IMR-90 (cell line): Measurements from ENCODE around the gene CAP2. TPM values are rescaled to one million over a fixed set of nuclear protein-coding genes. Genes with fewer than 3 reads are reported as not detected.
"Not testable (repeated sequence)": the region's sequence is repeated elsewhere in the genome, so short reads cannot be mapped to it uniquely, and the experiment has no call there.

Source experiments
- ATAC-seq: fragments of 200-7000 bp; cut with Tn5 transposase; 2 replicates; pipeline ENCODE4 v1.9.1; 2020; ENCODE audit warnings: low read depth, mild to moderate bottlenecking, moderate library complexity
- BruUV-seq: library from RNA; stranded (reverse); fragments of 400-500 nt; replicated peaks from 2 replicates; lab custom pipeline; 2021; lab: Mats Ljungman, UMichigan
- CTCF ChIA-PET: fragments of 300-600 bp; formaldehyde crosslinking; extraction: SDS; loops from one replicate; lab custom pipeline; 2021; ENCODE audit warnings: antibody characterized with exemption; lab: Yijun Ruan, JAX
- POLR2A ChIA-PET: fragments of 300-600 bp; sonication (Branson Sonifier 250); formaldehyde crosslinking; loops from one replicate; lab custom pipeline; 2022; ENCODE audit warnings: antibody characterized with exemption; ENCODE audit not compliant: unreplicated experiment; lab: Charles Lee
- DNase-seq: peaks from one replicate; pipeline ENCODE4 v3.0.0; 2013
- H2AFZ ChIP-seq: replicated peaks from 2 replicates; pipeline ENCODE3; 2013; ENCODE audit warnings: low read length, mild to moderate bottlenecking; ENCODE audit not compliant: poor library complexity
- H2AK5ac ChIP-seq: 2 replicates; pipeline ENCODE4 v1.6.1; 2013; ENCODE audit warnings: low read depth, low read length, inconsistent platforms
- H2AK9ac ChIP-seq: replicated peaks from 2 replicates; pipeline ENCODE3; 2013; ENCODE audit warnings: mild to moderate bottlenecking, low read depth, low read length, moderate library complexity; ENCODE audit not compliant: poor library complexity
- H2BK120ac ChIP-seq: 2 replicates; pipeline ENCODE4 v1.6.1; 2013; ENCODE audit warnings: low read depth, low read length, inconsistent platforms
- H2BK15ac ChIP-seq: 3 replicates; pipeline ENCODE4 v1.6.1; 2013; ENCODE audit warnings: low read depth, low read length, inconsistent platforms
- H2BK20ac ChIP-seq: 2 replicates; pipeline ENCODE4 v1.6.1; 2013; ENCODE audit warnings: low read depth, mild to moderate bottlenecking, inconsistent platforms, low read length, moderate library complexity
- H2BK5ac ChIP-seq: 2 replicates; pipeline ENCODE4 v1.6.1; 2013; ENCODE audit warnings: mild to moderate bottlenecking, low read depth, low read length, inconsistent platforms; ENCODE audit not compliant: poor library complexity, severe bottlenecking
- H3K14ac ChIP-seq: replicated peaks from 2 replicates; pipeline ENCODE4 v1.6.1; 2013; ENCODE audit warnings: low read depth, low read length, inconsistent platforms
- H3K18ac ChIP-seq: 2 replicates; pipeline ENCODE4 v1.6.1; 2013; ENCODE audit warnings: low read depth, low read length, control low read depth
- H3K23ac ChIP-seq: 2 replicates; pipeline ENCODE4 v1.6.1; 2013; ENCODE audit warnings: low read depth, low read length, inconsistent platforms
- H3K27ac ChIP-seq: 2 replicates; pipeline ENCODE4 v1.5.1; 2013; ENCODE audit warnings: mild to moderate bottlenecking, control low read depth, low read length; ENCODE audit not compliant: insufficient read depth
- H3K27me3 ChIP-seq: 2 replicates; pipeline ENCODE4 v1.6.1; 2013; ENCODE audit warnings: low read length; ENCODE audit not compliant: control insufficient read depth, insufficient read depth
- H3K36me3 ChIP-seq: 2 replicates; pipeline ENCODE4 v1.6.1; 2013; ENCODE audit warnings: low read length, mixed read lengths; ENCODE audit not compliant: control insufficient read depth, insufficient read depth
- H3K4ac ChIP-seq: 2 replicates; pipeline ENCODE4 v1.6.1; 2013; ENCODE audit warnings: low read depth, low read length, inconsistent platforms
- H3K4me1 ChIP-seq: 2 replicates; pipeline ENCODE4 v1.6.1; 2013; ENCODE audit warnings: low read length, mixed read lengths; ENCODE audit not compliant: control insufficient read depth, insufficient read depth
- H3K4me2 ChIP-seq: 2 replicates; pipeline ENCODE4 v1.6.1; 2013; ENCODE audit warnings: low read depth, mild to moderate bottlenecking, control low read depth, low read length, moderate library complexity
- H3K4me3 ChIP-seq: 2 replicates; pipeline ENCODE4 v1.5.1; 2013; ENCODE audit warnings: low read depth, mild to moderate bottlenecking, control low read depth, low read length, moderate library complexity; ENCODE audit not compliant: insufficient read depth
- H3K56ac ChIP-seq: 2 replicates; pipeline ENCODE4 v1.6.1; 2013; ENCODE audit warnings: low read length, inconsistent platforms; ENCODE audit not compliant: insufficient read depth; ENCODE audit errors: extremely low read depth
- H3K79me1 ChIP-seq, 2 experiments: 2 replicates each; pipeline ENCODE4 v1.6.1; 2013; ENCODE audit warnings: low read length in 2 of 2, inconsistent platforms in 1 of 2, low read depth in 1 of 2
- H3K9ac ChIP-seq: 2 replicates; pipeline ENCODE4 v1.6.1; 2013; ENCODE audit warnings: low read depth, low read length, control low read depth
- H3K9me1 ChIP-seq: 2 replicates; pipeline ENCODE4 v1.6.1; 2013; ENCODE audit warnings: low read length, inconsistent platforms; ENCODE audit not compliant: insufficient read depth
- H3K9me3 ChIP-seq: 2 replicates; pipeline ENCODE4 v1.6.1; 2013; ENCODE audit warnings: low read length; ENCODE audit not compliant: control insufficient read depth, insufficient read depth
- H4K20me1 ChIP-seq: 2 replicates; pipeline ENCODE4 v1.6.1; 2013; ENCODE audit warnings: low read length, inconsistent platforms; ENCODE audit not compliant: insufficient read depth
- H4K5ac ChIP-seq: 2 replicates; pipeline ENCODE4 v1.6.1; 2013; ENCODE audit warnings: mild to moderate bottlenecking, low read depth, low read length, control low read depth
- H4K8ac ChIP-seq, 2 experiments: 2 replicates each; pipeline ENCODE4 v1.6.1; 2013; ENCODE audit warnings: low read depth in 2 of 2, low read length in 2 of 2, control low read depth in 1 of 2, inconsistent platforms in 1 of 2
- H4K91ac ChIP-seq: 2 replicates; pipeline ENCODE4 v1.6.1; 2013; ENCODE audit warnings: low read depth, low read length, inconsistent platforms; ENCODE audit not compliant: insufficient read depth
- WGBS, 2 experiments: methylation state at CpG; one replicate each; pipeline versions ENCODE4 v1.1.5 to v1.1.7; 2013; ENCODE audit warnings: missing lambda C conversion rate in 2 of 2; ENCODE audit not compliant: insufficient read length in 1 of 2; ENCODE audit errors: extremely low coverage in 2 of 2; 5-methylcytosine and 5-hydroxymethylcytosine counted together
- dilution Hi-C: fragments of 300-500 bp; cut with HindIII; formaldehyde crosslinking; loops from one replicate; pipeline ENCODE4 v1.14.3; 2018; ENCODE audit warnings: low sequenced_read_pairs; ENCODE audit not compliant: unreplicated experiment
- in situ Hi-C: fragments of 300-500 bp; cut with MboI; formaldehyde crosslinking; loops from 3 replicates; pipeline ENCODE4 v1.14.3; 2019; ENCODE audit warnings: low sequenced_read_pairs, inconsistent platforms, mixed read lengths
- intact Hi-C: fragments of 100-400 bp; cut with micrococcal nuclease; formaldehyde crosslinking; loops from 2 replicates; pipeline ENCODE4 v1.10.0; 2022
- polyA plus RNA-seq, 3 experiments: library from polyadenylated mRNA; depleted of rRNA; stranded (reverse); fragments of >200 nt; gene quantifications; 2 replicates each; pipeline ENCODE4 v1.2.3, GENCODE V29; 2012; ENCODE audit warnings: low replicate concordance in 1 of 3
- total RNA-seq: library from RNA; depleted of rRNA; stranded (reverse); fragments of >200 nt; gene quantifications from 2 replicates; pipeline ENCODE4 v1.2.3, GENCODE V29; 2012

The CAP2 gene
- total and polyA plus RNA-seq, 2 of the 4 experiments (the other 2 are of a cell fraction), result 14.5 to 27.5 TPM

GRCh38 chr6:17545681-17546080, 152.3 kb downstream of the CAP2 start:
- H2AK9ac ChIP-seq, H3K9me3 ChIP-seq, H3K18ac ChIP-seq, dilution Hi-C loops, H4K5ac ChIP-seq, H3K4ac ChIP-seq, H3K4me1 ChIP-seq, intact Hi-C loops, H3K56ac ChIP-seq, H3K23ac ChIP-seq, H4K8ac ChIP-seq, CTCF ChIA-PET, H3K14ac ChIP-seq, POLR2A ChIA-PET, H2AK5ac ChIP-seq, DNase-seq, H3K36me3 ChIP-seq, BruUV-seq, H2BK20ac ChIP-seq, ATAC-seq, H3K4me2 ChIP-seq, H2BK5ac ChIP-seq, H4K20me1 ChIP-seq, H2BK15ac ChIP-seq, H3K4me3 ChIP-seq, H3K27me3 ChIP-seq, H2AFZ ChIP-seq, H3K79me1 ChIP-seq, H3K27ac ChIP-seq, in situ Hi-C loops, H2BK120ac ChIP-seq, H3K9me1 ChIP-seq, H3K9ac ChIP-seq, H4K91ac ChIP-seq: not testable (repeated sequence)
- WGBS, 2 experiments, result no CpG with 5 or more reads among the region's 4 CpGs
